Tibial nerve (tissue), 4 donors: ENCODE results near the gene SLC25A22.

Experiments used
- EP300 ChIP-seq, 2 donors: sonication (generic); formaldehyde crosslinking; IDR thresholded peaks; one replicate each; pipeline ENCODE4 v1.6.1; 2017; ENCODE audit warnings: antibody characterized with exemption in 2 of 2, mild to moderate bottlenecking in 1 of 2
- TF ChIP-seq, protein P1 (sequence below), 5 experiments: fragments of 200-600 bp in 3 of 5; fragments of 450-650 bp in 2 of 5; sonication (generic) in 3 of 5; IDR thresholded peaks; one replicate each; pipeline ENCODE4 v1.5.1; 2016 to 2019; ENCODE audit warnings: antibody characterized with exemption in 5 of 5, mild to moderate bottlenecking in 3 of 5, moderate library complexity in 2 of 5

DNA sequence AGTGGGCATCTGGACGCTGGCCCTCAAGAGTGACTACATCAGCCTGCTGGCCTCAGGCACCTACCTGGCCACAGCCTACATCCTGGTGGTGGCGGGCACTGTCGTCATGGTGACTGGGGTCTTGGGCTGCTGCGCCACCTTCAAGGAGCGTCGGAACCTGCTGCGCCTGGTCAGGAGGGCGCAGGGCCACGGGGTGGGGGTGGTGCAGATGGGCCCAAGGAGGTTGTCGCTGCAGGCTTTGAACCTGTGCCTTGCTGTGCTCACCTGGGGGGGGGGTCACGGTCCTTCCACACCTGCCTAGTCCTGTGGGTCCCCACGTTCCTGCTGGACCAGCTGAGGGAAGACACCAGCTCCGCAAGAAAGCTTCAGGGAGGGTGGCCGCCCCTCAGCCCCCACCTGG, 38.2 kb upstream of the SLC25A22 start:
- TF ChIP-seq EP300 (IDR thresholded peaks at IDR 0.05) = no peak
- TF ChIP-seq, protein P1, sequence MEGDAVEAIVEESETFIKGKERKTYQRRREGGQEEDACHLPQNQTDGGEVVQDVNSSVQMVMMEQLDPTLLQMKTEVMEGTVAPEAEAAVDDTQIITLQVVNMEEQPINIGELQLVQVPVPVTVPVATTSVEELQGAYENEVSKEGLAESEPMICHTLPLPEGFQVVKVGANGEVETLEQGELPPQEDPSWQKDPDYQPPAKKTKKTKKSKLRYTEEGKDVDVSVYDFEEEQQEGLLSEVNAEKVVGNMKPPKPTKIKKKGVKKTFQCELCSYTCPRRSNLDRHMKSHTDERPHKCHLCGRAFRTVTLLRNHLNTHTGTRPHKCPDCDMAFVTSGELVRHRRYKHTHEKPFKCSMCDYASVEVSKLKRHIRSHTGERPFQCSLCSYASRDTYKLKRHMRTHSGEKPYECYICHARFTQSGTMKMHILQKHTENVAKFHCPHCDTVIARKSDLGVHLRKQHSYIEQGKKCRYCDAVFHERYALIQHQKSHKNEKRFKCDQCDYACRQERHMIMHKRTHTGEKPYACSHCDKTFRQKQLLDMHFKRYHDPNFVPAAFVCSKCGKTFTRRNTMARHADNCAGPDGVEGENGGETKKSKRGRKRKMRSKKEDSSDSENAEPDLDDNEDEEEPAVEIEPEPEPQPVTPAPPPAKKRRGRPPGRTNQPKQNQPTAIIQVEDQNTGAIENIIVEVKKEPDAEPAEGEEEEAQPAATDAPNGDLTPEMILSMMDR (IDR thresholded peaks at IDR 0.05) = no peak
